ENCODE measurements around the gene ISG20. TPM values are rescaled to one million over a fixed set of nuclear protein-coding genes. Genes with fewer than 3 reads are reported as not detected.

ISG20 gene
- polyA plus RNA-seq, 1 experiment = 4.2 TPM

DNA sequence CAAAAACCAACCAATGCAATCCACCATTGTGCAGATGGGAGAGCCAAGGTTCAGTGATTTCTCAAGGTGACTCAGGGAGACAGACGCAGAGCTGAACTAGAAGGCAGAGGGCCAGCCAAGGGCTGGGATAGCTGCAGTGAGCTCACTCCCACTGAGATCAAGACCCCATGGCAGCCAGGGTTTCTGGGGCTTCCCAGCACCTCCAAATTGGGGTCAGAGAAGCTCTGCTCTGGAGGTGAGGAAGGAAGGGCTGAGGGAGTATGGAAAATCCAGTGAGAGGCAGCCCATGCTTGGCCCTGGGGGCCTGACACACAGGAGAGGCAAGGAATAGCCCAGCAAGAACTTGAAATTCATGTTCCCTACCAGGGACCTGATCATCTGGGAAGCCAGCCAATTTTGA is 61.0 kb downstream of the ISG20 start:
- H3K36me3 ChIP-seq (ENCODE audit: control insufficient read depth, insufficient read depth, low read length) = no peaks in the 10 kb centered on the region
- no peak for DNase-seq (ENCODE audit: low read depth)
- POLR2A ChIA-PET = no interaction called here
- no peak overlapping the region for H3K4me3 ChIP-seq (ENCODE audit: low read depth, low read length)
- TF ChIP-seq, protein P1, sequence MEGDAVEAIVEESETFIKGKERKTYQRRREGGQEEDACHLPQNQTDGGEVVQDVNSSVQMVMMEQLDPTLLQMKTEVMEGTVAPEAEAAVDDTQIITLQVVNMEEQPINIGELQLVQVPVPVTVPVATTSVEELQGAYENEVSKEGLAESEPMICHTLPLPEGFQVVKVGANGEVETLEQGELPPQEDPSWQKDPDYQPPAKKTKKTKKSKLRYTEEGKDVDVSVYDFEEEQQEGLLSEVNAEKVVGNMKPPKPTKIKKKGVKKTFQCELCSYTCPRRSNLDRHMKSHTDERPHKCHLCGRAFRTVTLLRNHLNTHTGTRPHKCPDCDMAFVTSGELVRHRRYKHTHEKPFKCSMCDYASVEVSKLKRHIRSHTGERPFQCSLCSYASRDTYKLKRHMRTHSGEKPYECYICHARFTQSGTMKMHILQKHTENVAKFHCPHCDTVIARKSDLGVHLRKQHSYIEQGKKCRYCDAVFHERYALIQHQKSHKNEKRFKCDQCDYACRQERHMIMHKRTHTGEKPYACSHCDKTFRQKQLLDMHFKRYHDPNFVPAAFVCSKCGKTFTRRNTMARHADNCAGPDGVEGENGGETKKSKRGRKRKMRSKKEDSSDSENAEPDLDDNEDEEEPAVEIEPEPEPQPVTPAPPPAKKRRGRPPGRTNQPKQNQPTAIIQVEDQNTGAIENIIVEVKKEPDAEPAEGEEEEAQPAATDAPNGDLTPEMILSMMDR (IDR thresholded peaks at IDR 0.05; ENCODE audit: insufficient read depth, low read depth, low read length) = no peak
- peaks cover 12% of the 10 kb centered on the region for H3K27me3 ChIP-seq (ENCODE audit: control insufficient read depth, insufficient read depth, low read length)
- CTCF ChIA-PET = no interaction called here

DNA sequence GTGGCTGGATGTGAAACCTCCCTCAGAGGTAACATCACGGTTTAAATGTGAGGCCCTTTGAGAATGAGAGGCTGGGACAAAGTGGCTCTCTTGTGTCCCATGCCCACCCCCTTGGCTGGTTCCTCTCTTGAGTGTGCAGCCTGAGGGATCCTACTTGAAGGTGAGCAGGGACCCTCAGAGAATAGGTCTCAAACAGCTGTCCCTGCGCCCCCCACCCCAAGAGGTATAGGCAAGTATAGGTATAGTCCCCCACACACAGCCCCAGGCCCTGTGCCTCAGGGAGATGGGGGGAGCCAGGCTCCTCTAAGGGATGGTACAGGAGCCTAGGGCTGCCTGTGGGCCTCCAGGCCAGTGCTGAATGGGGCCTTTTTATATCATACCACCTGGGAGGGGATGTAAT is 61.9 kb downstream of the ISG20 start:
- ChIA-PET POLR2A (no interaction called here), CTCF (interaction anchor here (1.1 kb wide), 1 partner anchor 26 kb away, joined by 3 read pairs; no protein-coding TSS in a partner anchor)
- Histone ChIP-seq H3K27me3 (ENCODE audit: control insufficient read depth, insufficient read depth, low read length) (peaks cover 14% of the 10 kb centered on the region), H3K36me3 (ENCODE audit: control insufficient read depth, insufficient read depth, low read length) (no peaks in the 10 kb centered on the region), H3K4me3 (ENCODE audit: low read depth, low read length) (no peak overlapping the region)
- DNase-seq (ENCODE audit: low read depth) = no peak
- TF ChIP-seq, protein P1 (IDR thresholded peaks at IDR 0.05; ENCODE audit: insufficient read depth, low read depth, low read length) = no peak

DNA sequence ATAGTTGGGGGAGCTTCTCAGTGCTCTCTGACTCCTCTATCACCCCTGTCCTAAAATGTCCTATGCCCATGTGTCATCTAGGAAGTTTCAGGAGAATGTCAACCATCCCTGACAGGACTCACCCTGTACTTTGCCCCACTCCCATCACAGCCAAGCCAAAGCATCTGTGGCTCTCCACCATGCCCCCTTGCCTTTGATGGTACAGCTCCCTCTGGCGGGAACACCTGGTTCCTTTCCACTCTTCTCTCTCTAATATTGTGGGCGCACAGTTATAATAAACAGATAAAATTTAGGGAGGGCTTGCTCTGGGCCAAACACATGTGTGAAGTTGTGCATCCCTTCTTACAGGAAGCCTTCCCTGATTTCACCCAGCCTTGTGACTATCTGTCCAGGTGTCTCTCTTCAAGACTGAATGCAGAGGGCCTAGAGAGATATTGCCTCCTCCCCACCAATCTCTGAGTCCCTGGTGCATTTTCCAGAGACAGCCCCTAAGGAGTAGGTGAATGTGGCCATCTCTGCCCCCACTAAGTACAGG is 62.8 kb downstream of the ISG20 start:
- DNase-seq (ENCODE audit: low read depth) = no peak
- ChIA-PET CTCF (interaction anchor here (0.6 to 1.1 kb wide), 2 partner anchors 27 to 45 kb away, joined by 3 read pairs; no protein-coding TSS in a partner anchor), POLR2A (no interaction called here)
- H3K36me3 ChIP-seq (ENCODE audit: control insufficient read depth, insufficient read depth, low read length) = no peaks in the 10 kb centered on the region
- H3K4me3 ChIP-seq (ENCODE audit: low read depth, low read length) = no peak overlapping the region
- TF ChIP-seq, protein P1 (IDR thresholded peaks at IDR 0.05; ENCODE audit: insufficient read depth, low read depth, low read length) = no peak; the same call in 1 of the 2 replicates
- peaks cover 12% of the 10 kb centered on the region for H3K27me3 ChIP-seq (ENCODE audit: control insufficient read depth, insufficient read depth, low read length)

DNA sequence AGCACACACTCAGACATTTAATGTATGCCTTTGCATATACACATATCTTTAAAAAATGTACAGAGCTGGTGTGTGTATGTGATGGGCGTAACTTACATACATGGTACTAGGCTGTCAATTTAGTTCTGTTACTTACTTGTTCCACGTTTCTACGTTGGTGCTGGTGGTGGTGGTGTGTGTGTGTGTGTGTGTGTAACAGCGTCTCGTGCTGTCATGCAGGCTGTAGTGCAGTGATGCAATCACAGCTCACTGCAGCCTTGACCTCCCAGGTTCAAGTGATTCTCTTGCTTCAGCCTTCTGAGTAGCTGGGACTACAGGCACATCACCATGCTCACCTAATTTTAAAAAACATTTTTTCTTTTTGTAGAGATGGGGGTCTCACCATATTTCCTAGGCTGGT is 64.2 kb downstream of the ISG20 start:
- DNase-seq (ENCODE audit: low read depth) = no peak
- Histone ChIP-seq H3K36me3 (ENCODE audit: control insufficient read depth, insufficient read depth, low read length) (no peaks in the 10 kb centered on the region), H3K4me3 (ENCODE audit: low read depth, low read length) (no peak overlapping the region), H3K27me3 (ENCODE audit: control insufficient read depth, insufficient read depth, low read length) (peaks cover 12% of the 10 kb centered on the region)
- CTCF ChIA-PET = no interaction called here
- POLR2A ChIA-PET = no interaction called here
- TF ChIP-seq, protein P1 (IDR thresholded peaks at IDR 0.05; ENCODE audit: insufficient read depth, low read depth, low read length) = no peak

DNA sequence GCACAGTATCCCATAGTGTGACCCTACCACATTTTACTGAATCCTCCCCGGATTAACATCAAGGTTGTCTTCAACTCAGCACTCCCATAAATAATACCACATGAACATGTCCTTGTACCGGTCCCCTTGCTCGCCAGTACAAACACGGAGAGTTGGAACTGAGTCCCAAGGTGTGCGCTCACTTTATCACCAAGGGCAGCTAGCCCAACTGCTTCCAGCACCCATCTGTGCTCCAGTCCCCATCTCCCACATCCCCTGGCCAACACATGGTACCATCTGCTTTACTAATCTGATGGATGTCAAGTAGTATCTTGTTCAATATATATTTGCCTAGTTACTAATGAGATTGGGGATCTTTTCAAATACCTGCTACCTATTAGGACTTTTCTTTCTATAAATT is 64.7 kb downstream of the ISG20 start:
- ChIA-PET POLR2A (no interaction called here), CTCF (no interaction called here)
- Histone ChIP-seq H3K27me3 (ENCODE audit: control insufficient read depth, insufficient read depth, low read length) (peaks cover 12% of the 10 kb centered on the region), H3K36me3 (ENCODE audit: control insufficient read depth, insufficient read depth, low read length) (no peaks in the 10 kb centered on the region), H3K4me3 (ENCODE audit: low read depth, low read length) (no peak overlapping the region)
- TF ChIP-seq, protein P1 (IDR thresholded peaks at IDR 0.05; ENCODE audit: insufficient read depth, low read depth, low read length) = no peak
- DNase-seq (ENCODE audit: low read depth) = no peak

Measured in BJ (cell line).